GM21619 (cell line): ENCODE data around the gene WBP11.

Experiments used
- ATAC-seq: cut with Tn5 transposase; IDR thresholded peaks from one replicate; pipeline ENCODE4 v1.9.1; 2021; ENCODE audit not compliant: unreplicated experiment

WBP11 gene

GRCh38 chr12:14825256-14825655, 22.0 kb upstream of the WBP11 start:
- no peak for ATAC-seq

- ATAC-seq, result no peak
Observed at GRCh38 chr12:14824012-14824634, 20.8 kb upstream of the WBP11 start.

- no peak for ATAC-seq
Observed at GRCh38 chr12:14814014-14814413, 10.7 kb upstream of the WBP11 start, which contains the start of gene SMCO3. Gene SMCO3, minus strand, starts transcription at chr12:14814182. Its CDS starts 7,502 bp downstream, at chr12:14806680.

- no peak for ATAC-seq
Observed at GRCh38 chr12:14811486-14811885, 8.2 kb upstream of the WBP11 start.

GRCh38 chr12:14810953-14811483, 7.7 kb upstream of the WBP11 start:
- no peak for ATAC-seq

- ATAC-seq, result no peak
Observed at GRCh38 chr12:14810167-14810952, 7.1 kb upstream of the WBP11 start.

GRCh38 chr12:14803830-14804160, 517 bp upstream of the WBP11 start:
- peak; percentile 22 for ATAC-seq

- ATAC-seq, result no peak
Observed at GRCh38 chr12:14802721-14803010, 612 bp downstream of the WBP11 start.

GRCh38 chr12:14802247-14802646, 1.0 kb downstream of the WBP11 start:
- ATAC-seq, result no peak

GRCh38 chr12:14795028-14795448, 8.2 kb downstream of the WBP11 start:
- no peak for ATAC-seq

- ATAC-seq, result no peak
Observed at GRCh38 chr12:14785568-14785967, 17.7 kb downstream of the WBP11 start.

GRCh38 chr12:14784471-14784870, 18.8 kb downstream of the WBP11 start:
- ATAC-seq, result no peak

- no peak for ATAC-seq
Observed at GRCh38 chr12:14782756-14783155, 20.5 kb downstream of the WBP11 start.

- ATAC-seq, result no peak
Observed at GRCh38 chr12:14781563-14781962, 21.7 kb downstream of the WBP11 start.

- no peak for ATAC-seq
Observed at GRCh38 chr12:14780859-14781258, 22.4 kb downstream of the WBP11 start.

- no peak for ATAC-seq
Observed at GRCh38 chr12:14779834-14780233, 23.4 kb downstream of the WBP11 start.

- no peak for ATAC-seq
Observed at GRCh38 chr12:14777271-14777670, 26.0 kb downstream of the WBP11 start.

GRCh38 chr12:14776236-14776961, 26.9 kb downstream of the WBP11 start:
- no peak for ATAC-seq

GRCh38 chr12:14775636-14775980, 27.7 kb downstream of the WBP11 start:
- no peak for ATAC-seq

- ATAC-seq, result no peak
Observed at GRCh38 chr12:14774906-14775635, 28.2 kb downstream of the WBP11 start.
